ENCODE results near the gene YWHAG. TPM values are rescaled to one million over a fixed set of nuclear protein-coding genes. Genes with fewer than 3 reads are reported as not detected.

The YWHAG gene
- total and polyA plus RNA-seq, 12 donors: 50.5 to 309 (median 98.0) TPM

DNA sequence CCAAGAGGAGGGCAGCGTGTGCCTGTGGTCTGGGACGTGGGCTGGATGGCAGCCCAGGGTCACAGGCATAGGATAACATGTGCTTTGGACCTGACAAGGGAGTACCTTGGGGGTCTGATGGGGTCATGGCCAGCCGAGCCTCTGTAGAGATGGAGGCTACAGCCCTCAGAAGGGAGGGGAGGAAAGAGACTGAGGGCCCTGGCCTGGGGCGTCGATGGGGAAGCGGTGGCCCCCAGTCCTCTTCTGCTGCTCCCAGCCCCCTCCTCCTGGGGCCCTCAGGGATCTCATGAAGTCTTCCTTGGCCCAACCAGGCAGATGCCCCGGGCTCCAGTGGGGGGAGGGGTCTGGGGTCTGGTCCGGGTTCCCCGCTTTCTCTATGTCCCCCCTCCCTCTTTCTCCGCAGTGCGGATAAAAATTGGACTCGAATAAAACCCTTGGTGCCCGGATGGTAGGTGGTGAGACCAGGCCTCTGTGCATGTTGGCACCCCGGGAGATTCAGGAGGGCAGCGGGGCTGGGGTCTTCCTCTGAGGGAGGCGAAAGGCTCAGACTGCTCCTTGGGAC lies 71.9 kb downstream of the YWHAG start:
- no peak overlapping the region for H3K4me3 ChIP-seq
- TF ChIP-seq, protein P1, sequence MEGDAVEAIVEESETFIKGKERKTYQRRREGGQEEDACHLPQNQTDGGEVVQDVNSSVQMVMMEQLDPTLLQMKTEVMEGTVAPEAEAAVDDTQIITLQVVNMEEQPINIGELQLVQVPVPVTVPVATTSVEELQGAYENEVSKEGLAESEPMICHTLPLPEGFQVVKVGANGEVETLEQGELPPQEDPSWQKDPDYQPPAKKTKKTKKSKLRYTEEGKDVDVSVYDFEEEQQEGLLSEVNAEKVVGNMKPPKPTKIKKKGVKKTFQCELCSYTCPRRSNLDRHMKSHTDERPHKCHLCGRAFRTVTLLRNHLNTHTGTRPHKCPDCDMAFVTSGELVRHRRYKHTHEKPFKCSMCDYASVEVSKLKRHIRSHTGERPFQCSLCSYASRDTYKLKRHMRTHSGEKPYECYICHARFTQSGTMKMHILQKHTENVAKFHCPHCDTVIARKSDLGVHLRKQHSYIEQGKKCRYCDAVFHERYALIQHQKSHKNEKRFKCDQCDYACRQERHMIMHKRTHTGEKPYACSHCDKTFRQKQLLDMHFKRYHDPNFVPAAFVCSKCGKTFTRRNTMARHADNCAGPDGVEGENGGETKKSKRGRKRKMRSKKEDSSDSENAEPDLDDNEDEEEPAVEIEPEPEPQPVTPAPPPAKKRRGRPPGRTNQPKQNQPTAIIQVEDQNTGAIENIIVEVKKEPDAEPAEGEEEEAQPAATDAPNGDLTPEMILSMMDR (IDR thresholded peaks at IDR 0.05): no peak
- no peak for TF ChIP-seq POLR2A (IDR thresholded peaks at IDR 0.05)
- H3K36me3 ChIP-seq (replicated peaks in 1 of 2): no peaks in the 10 kb centered on the region
- H3K4me1 ChIP-seq (replicated peaks in 1 of 2): peaks cover 12 to 13% of the 10 kb centered on the region in 2 donors
- 75 to 88% (median 78%) methylated on average over 12 to 16 of the region's 16 CpGs for WGBS, 4 donors
- intact Hi-C loops (cut with DNase I): no loop called here
- no peak overlapping the region for H3K27ac ChIP-seq
- no peak for DNase-seq
- H3K9me3 ChIP-seq (replicated peaks in 1 of 3): no peaks in the 10 kb centered on the region
- no peaks in the 10 kb centered on the region for H3K27me3 ChIP-seq

DNA sequence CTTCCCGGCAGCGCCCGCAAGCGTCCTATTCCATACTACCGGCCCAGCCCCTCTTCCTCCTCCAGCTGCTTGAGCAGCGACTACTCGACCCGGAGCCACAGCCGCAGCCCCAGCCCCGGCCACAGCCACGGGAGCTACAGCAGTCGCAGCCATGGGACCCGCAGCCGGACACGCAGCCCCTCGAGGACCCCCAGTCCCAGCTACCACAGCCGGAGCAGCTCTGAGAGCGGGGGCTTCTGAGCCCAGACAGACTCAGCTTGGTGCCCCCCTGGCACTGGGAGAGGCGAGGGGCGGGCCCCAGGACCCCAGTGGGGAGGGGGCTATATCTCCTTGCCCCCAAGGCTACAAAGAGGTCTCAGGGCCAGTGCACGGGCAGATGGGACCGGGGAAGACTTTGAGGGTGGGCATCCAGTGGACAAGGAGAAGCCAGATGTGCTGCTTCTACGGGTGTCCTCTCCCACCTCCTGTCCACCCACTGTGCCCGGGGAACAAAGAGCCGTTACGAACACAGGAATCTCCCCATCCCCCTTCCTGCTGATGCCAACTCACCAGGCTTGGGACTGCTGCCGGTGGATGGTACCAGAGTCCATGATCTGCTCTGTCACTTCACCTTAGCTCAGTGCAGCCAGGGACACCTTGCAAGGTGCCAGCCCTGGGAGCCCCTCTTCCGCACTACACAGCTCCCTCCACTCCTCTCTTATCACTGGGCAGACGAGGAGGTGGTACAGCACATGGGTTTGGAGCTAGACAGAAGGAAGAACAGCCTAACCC lies 73.0 kb downstream of the YWHAG start:
- WGBS, 4 donors: 85 to 88% (median 87%) methylated on average over 14 to 29 of the region's 29 CpGs
- peaks cover under 1 to 6% of the 10 kb centered on the region in 2 donors for H3K4me1 ChIP-seq (replicated peaks in 1 of 2)

DNA sequence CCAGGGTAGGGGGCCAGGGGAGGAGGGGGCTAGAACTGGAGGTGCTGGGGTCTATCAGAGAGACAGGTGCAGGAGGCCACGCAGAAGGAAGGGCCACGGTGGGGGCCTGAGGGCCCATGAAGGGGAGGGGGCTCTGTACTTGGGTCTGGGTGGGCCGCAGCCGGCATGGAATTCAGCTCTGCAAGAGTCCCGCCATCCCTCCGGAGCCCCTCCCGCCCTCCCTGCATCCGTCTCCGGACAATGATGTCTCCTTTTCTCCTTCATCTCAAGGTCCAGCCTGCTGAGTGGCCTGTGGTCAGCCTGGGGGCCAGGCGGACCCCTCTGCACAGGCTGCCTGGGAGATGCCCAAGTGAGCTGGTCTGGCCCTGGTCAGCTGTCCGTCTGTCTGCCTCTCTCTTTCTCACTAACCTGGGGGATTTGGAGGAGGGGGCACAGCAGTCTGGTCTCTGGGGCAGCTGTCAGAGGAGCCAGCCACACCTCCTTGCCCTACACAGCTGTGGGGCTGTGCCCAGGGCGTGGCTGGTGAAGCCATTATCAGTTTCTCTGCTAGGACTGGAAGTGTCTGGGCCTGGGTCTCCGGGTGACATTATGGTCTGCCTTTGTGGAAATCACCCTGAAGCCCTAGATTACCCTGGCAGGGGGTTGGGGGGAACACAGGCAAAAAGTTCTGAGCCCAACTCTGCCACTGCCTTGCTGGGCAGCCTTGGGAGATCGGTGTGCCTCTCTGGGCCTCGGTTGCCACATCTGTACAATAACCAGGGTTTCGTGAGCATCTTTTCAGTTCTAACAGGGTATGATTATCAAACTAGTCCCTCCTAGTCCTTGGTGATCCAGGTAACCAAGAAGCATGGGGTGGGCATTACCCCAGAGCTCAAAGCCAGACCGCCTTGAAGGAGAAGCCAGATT lies 75.3 kb downstream of the YWHAG start:
- no peaks in the 10 kb centered on the region for H3K36me3 ChIP-seq (replicated peaks in 1 of 2)
- peak overlapping the region in 1 of 4 donors; percentile 77 for H3K4me3 ChIP-seq
- DNase-seq: no peak
- intact Hi-C loops (cut with DNase I): no loop called here
- H3K27ac ChIP-seq: peak overlapping the region in 1 of 5 donors; percentile 68
- 66 to 85% (median 78%) methylated on average over 5 to 17 of the region's 17 CpGs for WGBS, 4 donors
- peaks cover 0 to 8% of the 10 kb centered on the region in 2 donors for H3K4me1 ChIP-seq (replicated peaks in 1 of 2)
- no peak for TF ChIP-seq POLR2A (IDR thresholded peaks at IDR 0.05)
- TF ChIP-seq, protein P1 (IDR thresholded peaks at IDR 0.05): no peak
- H3K9me3 ChIP-seq (replicated peaks in 1 of 3): no peaks in the 10 kb centered on the region
- H3K27me3 ChIP-seq: no peaks in the 10 kb centered on the region

More for the DNA sequence above, 73.0 kb downstream of the YWHAG start:
- H3K9me3 ChIP-seq (replicated peaks in 1 of 3): no peaks in the 10 kb centered on the region
- no peak overlapping the region for H3K4me3 ChIP-seq
- H3K27ac ChIP-seq: no peak overlapping the region
- TF ChIP-seq POLR2A (IDR thresholded peaks at IDR 0.05): no peak
- TF ChIP-seq, protein P1 (IDR thresholded peaks at IDR 0.05): no peak
- DNase-seq: no peak
- no peaks in the 10 kb centered on the region for H3K27me3 ChIP-seq
- H3K36me3 ChIP-seq (replicated peaks in 1 of 2): no peaks in the 10 kb centered on the region
- intact Hi-C loops (cut with DNase I): no loop called here
